RPMI8226 (cell line): ENCODE measurements around the gene TNS3.

Source experiments
- DNase-seq: peaks from one replicate; pipeline ENCODE4 v3.0.0-alpha.2; 2015

TNS3 gene

GRCh38 chr7:47357361-47357760, 224.6 kb downstream of the TNS3 start:
- no peak for DNase-seq

DNA sequence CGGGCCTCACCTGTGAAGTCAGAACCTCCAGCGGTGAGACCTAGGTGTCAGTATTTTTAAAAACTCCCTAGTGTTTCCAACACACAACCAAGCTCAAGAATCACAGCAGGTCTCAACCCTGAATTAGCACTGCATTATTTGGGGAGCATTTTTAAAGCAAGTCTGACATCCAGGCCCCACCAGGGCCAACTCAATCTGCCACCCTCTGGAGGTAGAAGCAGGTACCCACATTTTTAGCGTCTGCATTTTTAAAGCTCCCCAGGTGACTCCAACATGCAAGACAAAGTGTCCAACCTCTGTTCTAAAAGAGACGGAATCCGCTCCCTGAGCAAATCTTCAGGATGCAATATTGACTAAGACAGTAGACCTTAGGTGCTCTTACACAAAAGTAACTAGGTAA, 225.7 kb downstream of the TNS3 start:
- DNase-seq: no peak

GRCh38 chr7:47355684-47356083, 226.2 kb downstream of the TNS3 start:
- no peak for DNase-seq

DNA sequence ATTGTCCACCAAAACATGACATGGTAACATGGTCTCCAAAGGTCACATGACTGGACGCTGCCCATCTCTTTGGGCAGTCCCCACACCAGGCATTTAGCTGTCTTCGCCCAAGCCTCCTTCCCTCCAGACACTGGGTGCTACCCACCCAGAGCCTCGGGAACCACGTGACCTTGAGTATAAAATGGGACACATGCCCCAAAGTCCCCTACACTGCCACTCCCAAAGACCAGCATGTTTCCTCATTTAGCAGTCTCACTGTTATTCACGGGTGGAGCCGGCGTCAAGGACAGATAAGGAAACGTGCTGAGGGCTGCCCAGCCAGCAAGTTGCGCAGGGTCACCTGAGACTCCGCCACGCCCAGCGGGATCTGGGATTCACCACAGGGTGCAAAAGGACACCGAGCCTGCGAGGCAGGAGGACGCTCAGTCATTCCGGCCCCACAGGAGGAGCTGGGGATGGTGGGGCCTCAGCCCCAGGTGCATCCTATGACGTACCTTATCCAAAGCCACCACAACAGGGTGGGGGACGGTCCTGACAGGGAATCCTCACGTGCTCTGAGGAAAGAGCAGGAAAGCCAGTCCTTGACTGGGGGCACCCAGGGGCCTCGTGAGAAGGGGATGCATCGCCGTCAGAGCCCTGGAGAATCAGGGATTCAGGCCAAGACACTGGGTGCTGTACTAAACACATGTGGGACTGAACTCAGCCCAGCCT, 226.9 kb downstream of the TNS3 start:
- DNase-seq: no peak

- no peak for DNase-seq
Measured at GRCh38 chr7:47354071-47354470, 227.8 kb downstream of the TNS3 start.

DNA sequence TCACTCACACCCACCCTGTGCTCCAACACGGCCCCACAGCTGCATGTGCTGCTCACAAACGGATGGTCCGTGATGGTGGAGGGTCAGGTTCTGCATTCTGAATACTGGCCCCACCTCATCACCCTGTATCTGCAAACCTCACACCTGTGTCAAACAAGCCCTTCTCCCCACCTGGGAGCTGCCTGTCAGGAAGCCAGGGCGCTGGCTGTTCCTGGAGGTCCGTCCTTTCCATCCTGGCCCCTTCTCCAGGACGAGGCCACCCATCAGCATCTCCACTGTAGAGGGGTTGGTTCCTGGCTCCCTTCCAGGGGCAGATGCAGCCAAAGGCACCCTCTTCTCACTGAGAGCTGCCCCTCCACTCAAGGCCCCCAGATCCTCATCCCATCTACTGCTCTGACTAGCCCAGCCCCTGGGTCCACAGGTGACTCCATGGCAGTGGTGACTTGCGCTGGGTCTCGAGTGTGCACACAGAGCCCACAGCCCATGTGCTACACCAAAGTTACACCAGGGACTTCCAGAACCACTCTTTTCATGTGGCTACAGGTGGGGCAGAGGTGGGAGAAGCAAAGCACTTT, 229.4 kb downstream of the TNS3 start:
- DNase-seq: no peak

DNA sequence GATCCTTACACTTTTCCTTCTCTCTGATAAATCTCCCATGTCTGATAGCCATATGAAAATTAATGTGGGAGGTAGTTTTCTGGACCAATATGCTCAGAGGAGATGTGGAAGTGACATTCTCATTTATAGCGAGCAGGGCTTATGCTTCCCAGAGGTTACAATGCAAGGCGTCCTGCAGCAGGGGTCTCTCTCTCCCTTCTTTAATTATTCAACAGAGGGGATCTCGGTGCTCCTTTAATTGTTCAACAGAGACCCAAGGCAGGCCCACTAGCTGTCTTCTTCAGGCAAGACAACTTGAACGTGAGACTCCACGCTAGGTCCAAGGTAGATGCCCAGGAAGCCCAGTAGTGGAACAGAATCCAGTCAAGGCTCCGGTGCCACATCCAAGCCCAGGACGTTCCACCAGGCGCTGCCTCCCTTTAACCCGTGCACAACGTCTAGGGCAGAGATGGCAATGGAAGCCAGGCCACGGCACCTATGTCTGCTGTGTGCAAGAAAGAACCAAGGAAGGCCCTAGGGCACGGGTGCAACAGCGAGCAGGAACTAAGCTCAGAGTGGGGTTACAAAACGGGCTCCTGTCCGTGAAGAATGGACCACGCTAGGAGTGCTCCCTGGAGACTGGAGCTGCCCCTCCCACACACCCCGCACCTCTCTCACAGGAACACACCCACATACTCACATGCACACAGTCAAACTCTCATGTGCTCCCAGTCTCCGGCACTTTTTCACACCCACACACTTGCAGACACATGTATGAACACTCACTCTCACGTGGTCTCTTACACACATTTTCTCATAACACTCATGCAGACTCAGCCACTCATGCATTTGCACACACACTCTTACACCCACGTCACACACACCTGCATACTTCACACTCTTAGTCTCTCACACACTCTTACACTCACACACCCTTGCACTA, 230.4 kb downstream of the TNS3 start:
- no peak for DNase-seq

DNA sequence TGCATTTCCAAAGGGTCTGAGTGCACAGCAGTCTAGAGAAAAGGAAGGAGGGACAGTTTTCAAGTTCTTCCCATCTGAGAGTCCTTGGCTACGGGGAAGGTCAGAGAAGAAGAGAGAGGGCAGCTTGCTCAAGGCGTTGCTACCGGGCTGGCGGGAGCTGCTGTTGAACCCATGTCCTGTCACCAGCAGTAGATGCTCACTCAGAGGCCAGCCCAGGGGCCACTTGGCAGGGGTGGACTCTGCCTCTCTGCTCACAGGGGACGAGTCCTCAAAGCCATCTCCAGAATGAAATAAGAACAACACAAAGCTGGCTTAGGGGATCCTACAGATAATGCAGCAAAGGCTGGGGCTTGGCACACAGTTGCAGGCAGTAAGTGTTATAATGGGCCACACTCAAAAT, 231.5 kb downstream of the TNS3 start:
- no peak for DNase-seq

- DNase-seq: no peak
Measured at GRCh38 chr7:47349401-47349800, 232.5 kb downstream of the TNS3 start.

DNA sequence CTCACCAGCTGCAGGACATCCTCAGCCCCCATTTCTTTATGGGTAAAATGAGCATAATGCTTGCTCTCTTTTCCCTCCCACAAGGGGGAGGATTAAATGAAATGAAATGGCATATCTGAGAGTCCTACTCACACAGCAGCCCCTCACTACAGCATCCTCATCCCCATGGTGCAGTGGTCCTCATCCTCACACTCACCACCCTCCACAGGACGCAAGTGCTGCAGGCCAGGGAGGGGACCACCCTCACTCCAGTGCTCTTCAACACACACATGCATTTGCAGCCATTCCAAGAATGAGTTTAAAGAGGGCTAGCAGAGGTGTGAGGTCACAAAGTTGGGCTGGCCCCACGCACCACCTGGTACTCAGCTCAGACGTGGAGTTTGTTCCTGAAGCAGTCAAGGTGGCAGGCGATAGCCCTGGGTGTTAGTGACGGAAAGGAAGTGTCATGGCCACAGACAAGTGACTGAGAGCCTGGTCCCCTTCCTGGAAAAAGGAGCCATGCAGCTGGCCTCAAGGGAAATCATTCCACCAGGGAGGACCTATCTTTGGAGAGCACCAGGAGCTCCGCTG, 234.0 kb downstream of the TNS3 start:
- DNase-seq: no peak

DNA sequence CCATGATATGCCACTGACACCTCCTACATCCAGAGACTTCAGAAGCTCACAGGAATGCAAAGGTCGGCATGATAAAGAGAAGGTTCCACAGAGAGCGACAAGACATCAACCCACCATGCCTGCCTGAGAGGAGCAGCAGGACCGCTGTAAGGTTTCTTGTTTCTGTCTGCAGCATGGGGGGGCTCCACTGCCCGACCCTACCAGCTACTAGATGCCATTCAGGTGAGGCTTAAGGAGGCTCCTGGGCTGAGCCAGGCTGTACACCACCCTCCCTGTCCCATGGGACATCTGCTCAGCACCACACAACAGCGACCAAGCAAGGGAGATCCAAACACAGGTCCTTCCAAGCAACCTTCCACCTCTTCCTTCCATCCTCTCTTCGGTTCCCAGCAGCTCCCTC, 234.6 kb downstream of the TNS3 start:
- DNase-seq: no peak

DNA sequence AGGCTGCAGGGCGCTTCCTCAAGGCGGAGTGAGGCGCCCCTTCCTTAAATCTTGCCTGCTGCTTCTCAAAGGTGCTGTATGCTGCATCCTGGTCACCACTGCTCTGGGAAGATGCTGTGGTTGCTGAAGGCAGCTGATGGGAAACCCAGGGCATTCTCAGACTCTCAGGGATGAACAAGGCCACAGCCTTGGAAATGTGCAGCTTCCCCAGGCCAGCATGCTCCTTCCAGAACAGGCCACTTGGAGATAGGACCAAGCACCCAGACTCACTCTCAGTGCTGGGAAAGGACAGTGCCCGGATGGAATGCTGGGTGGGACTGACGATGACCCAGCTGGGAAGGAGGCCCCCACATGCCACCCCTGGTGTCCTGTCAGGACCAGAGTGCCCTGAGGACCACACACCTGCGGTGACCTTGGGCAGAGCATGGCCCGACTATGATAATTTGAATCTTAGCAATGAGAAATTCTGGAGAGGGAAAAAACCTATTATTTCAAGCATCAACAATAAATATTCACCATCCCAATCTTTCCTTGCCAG, 235.5 kb downstream of the TNS3 start:
- DNase-seq: no peak

- no peak for DNase-seq
Measured at GRCh38 chr7:47345857-47346298, 236.0 kb downstream of the TNS3 start.

DNA sequence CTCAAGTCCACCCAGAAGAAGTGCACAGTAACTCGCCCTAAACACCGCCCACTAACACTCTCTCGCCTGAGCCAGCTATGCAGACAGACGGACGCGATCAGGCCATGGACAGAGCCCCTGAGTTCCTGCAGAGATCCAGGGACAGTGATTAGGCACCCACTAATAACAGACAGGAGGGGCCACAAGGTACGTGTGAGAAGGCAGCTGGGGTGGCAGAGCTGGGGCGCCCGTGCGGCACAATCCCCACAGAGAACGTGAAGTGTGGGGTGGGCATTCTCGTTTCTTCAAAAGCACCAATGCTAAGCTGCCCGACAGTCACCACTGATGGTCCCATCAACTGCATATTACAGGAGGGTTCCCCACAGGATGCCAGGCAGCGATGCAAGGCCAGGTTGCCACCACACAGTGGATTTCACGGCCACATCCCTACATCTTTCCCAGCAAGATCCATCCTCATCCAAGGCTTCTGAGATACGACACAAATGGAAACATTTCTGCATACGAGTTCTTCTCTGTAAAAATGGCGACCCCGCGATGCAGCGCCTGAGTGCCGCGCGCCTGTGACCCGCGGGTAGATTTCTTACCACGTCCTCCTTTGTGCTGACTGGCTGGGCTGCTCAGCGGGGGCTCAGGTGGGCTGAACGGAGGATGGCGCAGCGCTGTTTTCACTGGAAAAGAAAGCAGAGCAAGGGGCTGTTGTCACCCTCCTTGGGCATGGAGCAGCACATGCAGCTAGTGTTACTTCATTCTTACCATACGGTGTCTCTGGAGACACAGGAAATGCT, 237.5 kb downstream of the TNS3 start:
- DNase-seq: no peak

- no peak for DNase-seq
Measured at GRCh38 chr7:47343061-47343455, 238.9 kb downstream of the TNS3 start.

DNA sequence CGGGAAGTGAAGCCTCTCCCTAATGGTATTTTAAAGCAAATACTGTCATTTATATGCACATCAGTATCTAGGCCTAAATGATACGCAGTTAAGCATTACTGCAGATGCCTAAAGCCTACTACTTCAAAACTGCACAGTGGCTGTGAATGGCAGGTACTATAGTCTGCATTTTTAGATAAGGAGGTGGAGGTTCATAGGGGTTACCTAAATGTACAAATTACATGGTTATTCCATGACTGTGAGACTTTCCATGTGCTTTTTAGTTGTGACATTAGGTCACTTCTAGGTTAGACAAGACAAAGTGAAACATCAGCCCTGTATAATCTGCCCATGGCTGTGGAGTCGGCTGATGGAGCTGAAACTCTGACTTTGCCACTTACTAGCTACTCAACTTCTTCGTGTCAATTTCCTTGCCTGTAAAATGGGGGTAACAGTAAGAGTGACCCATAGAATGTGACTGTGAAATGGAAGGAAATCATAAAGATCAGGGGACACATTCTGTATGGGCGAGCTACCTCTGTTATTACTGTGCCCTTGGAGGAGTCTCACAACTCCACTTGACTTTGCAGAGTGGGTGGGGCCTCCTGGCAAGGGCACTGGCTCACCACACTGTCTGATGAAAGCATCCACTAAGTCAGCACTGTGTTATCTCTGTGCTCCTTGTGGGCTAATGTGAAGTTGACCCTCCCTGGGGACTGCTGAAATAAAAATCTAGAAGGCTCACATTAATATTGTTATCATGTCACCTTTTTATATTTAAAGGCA, 239.4 kb downstream of the TNS3 start:
- DNase-seq: no peak

GRCh38 chr7:47340517-47340916, 241.4 kb downstream of the TNS3 start:
- DNase-seq: no peak

- DNase-seq: no peak
Measured at GRCh38 chr7:47338026-47338425, 243.9 kb downstream of the TNS3 start.

GRCh38 chr7:47337531-47337930, 244.4 kb downstream of the TNS3 start:
- no peak for DNase-seq

DNA sequence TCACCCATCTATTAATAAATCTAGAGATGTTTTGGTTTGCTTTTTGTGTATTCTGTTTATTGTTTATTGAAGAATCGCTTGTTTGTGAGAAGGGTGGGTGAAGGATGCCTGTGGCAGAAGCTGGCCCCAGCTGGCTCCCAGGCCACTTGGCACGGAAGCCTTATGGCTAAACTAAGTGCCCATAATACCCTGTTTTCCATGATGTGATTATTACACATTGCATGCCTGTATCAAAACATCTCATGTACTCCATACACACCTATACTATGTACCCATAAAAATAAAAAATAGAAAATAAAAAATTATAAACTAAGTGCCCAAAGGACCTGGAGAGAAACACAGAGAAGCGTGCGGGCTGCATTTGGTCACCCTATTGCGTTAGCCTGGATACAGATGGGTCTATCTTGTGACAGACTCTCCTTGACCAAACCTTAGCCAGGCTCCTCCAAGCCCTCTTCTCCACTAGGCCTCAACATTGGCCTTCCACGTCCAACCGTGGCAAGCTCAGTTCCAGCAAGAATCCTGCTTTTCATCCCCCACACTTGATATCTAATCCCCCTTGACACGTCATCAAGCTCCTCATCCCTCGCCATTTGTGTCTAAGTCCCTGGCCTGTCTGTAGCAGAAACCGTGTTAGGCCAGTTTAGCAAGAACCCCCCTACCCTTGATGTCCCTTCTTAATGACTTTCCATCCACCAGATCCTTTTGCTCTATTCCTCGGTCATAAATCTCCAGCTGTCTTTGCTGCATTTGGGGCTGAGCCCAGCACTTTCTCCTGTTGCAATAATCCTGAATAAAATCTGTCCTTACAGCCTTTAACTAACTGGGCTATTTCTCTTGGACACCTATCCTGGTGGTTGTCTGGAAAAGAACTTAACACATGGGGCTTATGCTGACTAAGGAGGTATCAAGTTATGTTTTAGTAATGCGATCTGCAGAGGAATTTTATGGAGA, 245.2 kb downstream of the TNS3 start:
- no peak for DNase-seq
